Sigmoid colon (tissue), 7 donors: ENCODE results near the gene U2SURP. TPM values are rescaled to one million over a fixed set of nuclear protein-coding genes. Genes with fewer than 3 reads are reported as not detected.

Experiments
- DNase-seq: peaks from one replicate; pipeline ENCODE4 v3.0.0-alpha.2; 2019
- H3K27ac ChIP-seq, 4 donors: fragments of 200-600 bp; sonication (generic); one replicate each; pipeline ENCODE4 v1.5.1; 2016 to 2019; ENCODE audit warnings: mild to moderate bottlenecking in 1 of 4
- H3K27me3 ChIP-seq, 3 donors: fragments of 200-600 bp; sonication (generic); one replicate each; pipeline ENCODE4 v1.5.1; 2019; ENCODE audit warnings: mild to moderate bottlenecking in 1 of 3
- H3K36me3 ChIP-seq, 4 donors: fragments of 200-600 bp; sonication (generic); one replicate each; pipeline ENCODE4 v1.5.1; 2016 to 2019
- H3K4me1 ChIP-seq, 4 donors: fragments of 200-600 bp; sonication (generic); one replicate each; pipeline ENCODE4 v1.5.1; 2017 to 2019
- H3K4me3 ChIP-seq, 4 donors: fragments of 200-600 bp; sonication (generic); one replicate each; pipeline ENCODE4 v1.5.1; 2017 to 2019; ENCODE audit warnings: mild to moderate bottlenecking in 2 of 4, moderate library complexity in 1 of 4
- H3K9me3 ChIP-seq, 4 donors: fragments of 200-600 bp in 3 of 4; sonication (generic) in 3 of 4; one replicate each; pipeline versions ENCODE4 v1.5.1 to v1.6.1; 2013 to 2019
- EP300 ChIP-seq, 4 donors: sonication (generic); formaldehyde crosslinking; IDR thresholded peaks; one replicate each; pipeline ENCODE4 v1.6.1; 2017; ENCODE audit warnings: antibody characterized with exemption in 4 of 4
- POLR2A ChIP-seq, 2 donors: fragments of 450-650 bp; IDR thresholded peaks; one replicate each; pipeline ENCODE4 v1.6.1; 2016; ENCODE audit warnings: antibody characterized with exemption in 2 of 2, mild to moderate bottlenecking in 2 of 2, moderate library complexity in 2 of 2
- POLR2AphosphoS5 ChIP-seq, 4 donors: sonication (generic); formaldehyde crosslinking; IDR thresholded peaks; one replicate each; pipeline ENCODE4 v1.6.1; 2017; ENCODE audit warnings: antibody characterized with exemption in 4 of 4
- WGBS, 2 donors: extraction: QIAGEN DNeasy Blood & Tissue Kit; methylation state at CpG; one replicate each; pipeline ENCODE4 v1.1.7; 2013; 5-methylcytosine and 5-hydroxymethylcytosine counted together
- intact Hi-C: fragments of 100-400 bp; cut with DNase I; formaldehyde crosslinking; loops from one replicate; pipeline ENCODE4 v1.15.1; 2023
- polyA plus RNA-seq, 3 donors: library from polyadenylated mRNA; stranded (reverse); fragments of 200-250 nt; gene quantifications; one replicate each; pipeline ENCODE4 v1.2.3, GENCODE V29; 2013
- total RNA-seq, 4 donors: library from RNA; depleted of rRNA; stranded (reverse); fragments of >200 nt; gene quantifications; one replicate each; pipeline ENCODE4 v1.1.0, GENCODE V29; 2016
- TF ChIP-seq, protein P1 (sequence below), 4 experiments: fragments of 450-650 bp in 3 of 4; fragments of 200-600 bp in 1 of 4; IDR thresholded peaks; one replicate each; pipeline ENCODE4 v1.5.1; 2016 to 2019; ENCODE audit warnings: antibody characterized with exemption in 4 of 4, mild to moderate bottlenecking in 3 of 4, moderate library complexity in 2 of 4
- donor health status: healthy with polysubstance abuse.
- donor health status: Bipolar disorder and iron deficiency.
- donor health status: healthy.

The U2SURP gene
- total and polyA plus RNA-seq, 7 donors, result 11.4 to 79.8 (median 66.8) TPM

DNA sequence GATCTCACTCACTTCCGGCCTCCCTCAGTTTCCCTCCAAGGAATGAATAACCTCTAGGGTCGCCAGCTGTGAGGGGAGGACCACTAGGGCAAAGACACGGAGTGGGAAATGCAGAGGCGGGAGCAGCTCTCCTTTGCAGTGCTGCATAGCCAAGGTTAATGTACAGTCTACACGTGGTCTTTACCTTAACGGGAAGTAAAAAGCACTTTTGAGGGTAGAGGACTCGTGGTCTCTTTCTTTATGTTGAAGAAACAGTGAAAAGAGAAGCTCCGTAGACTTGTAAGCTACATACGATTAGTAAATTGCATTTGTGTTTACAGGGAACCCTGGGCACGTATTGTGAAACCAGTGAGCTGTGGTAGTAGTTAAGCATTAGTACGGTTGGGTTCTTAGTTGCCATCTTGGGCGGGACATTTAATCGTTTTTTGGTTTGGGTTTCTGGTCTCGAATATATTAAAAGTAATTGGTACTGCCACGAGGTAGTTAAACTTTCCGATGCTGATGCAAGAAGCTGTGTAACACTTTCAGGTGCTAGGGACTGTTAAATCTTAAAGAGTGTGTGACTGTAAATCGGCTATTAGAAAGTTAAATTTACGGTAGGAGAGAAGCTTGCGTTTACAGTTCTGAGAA, 828 bp downstream of the U2SURP start:
- Histone ChIP-seq H3K36me3 (no peaks in the 10 kb centered on the region), H3K27me3 (no peaks in the 10 kb centered on the region), H3K4me3 (peak overlapping the region; percentile 64 to 95 (median 94)), H3K27ac (peak overlapping the region; percentile 91 to 95 (median 92)), H3K4me1 (peaks cover 0 to 49% (median 36%) of the 10 kb centered on the region in 4 donors), H3K9me3 (no peaks in the 10 kb centered on the region)
- TF ChIP-seq, protein P1, sequence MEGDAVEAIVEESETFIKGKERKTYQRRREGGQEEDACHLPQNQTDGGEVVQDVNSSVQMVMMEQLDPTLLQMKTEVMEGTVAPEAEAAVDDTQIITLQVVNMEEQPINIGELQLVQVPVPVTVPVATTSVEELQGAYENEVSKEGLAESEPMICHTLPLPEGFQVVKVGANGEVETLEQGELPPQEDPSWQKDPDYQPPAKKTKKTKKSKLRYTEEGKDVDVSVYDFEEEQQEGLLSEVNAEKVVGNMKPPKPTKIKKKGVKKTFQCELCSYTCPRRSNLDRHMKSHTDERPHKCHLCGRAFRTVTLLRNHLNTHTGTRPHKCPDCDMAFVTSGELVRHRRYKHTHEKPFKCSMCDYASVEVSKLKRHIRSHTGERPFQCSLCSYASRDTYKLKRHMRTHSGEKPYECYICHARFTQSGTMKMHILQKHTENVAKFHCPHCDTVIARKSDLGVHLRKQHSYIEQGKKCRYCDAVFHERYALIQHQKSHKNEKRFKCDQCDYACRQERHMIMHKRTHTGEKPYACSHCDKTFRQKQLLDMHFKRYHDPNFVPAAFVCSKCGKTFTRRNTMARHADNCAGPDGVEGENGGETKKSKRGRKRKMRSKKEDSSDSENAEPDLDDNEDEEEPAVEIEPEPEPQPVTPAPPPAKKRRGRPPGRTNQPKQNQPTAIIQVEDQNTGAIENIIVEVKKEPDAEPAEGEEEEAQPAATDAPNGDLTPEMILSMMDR (IDR thresholded peaks at IDR 0.05), result no peak
- TF ChIP-seq POLR2A (IDR thresholded peaks at IDR 0.05) (no peak), EP300 (IDR thresholded peaks at IDR 0.05) (no peak)
- DNase-seq, result no peak
- intact Hi-C loops, result loop anchor here (5.0 kb wide), 4 partner anchors 280 to 970 kb away; partner anchors contain the start of genes ATR, DIPK2A, TRPC1 and XRN1
- WGBS, 2 donors, result 0% methylated on average over 19 of the region's 19 CpGs

DNA sequence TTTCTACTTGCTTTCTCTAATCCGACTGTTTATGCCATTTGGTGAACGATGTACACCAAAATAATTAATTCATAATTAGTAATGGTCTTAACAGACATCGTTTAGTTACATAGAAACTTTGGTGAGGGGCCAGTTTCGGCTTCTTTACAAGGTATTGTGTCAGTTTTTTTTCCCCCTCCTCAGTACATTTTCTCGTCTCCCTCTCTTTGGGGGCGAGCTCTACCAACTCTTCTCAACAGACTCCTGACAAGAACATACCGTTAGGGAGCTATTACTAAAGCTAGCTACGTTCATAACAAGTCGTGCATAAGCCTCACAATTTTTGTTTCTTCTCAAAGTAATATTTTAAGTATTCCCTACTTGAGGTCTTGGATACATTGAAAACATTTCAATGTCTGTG, 1.4 kb downstream of the U2SURP start:
- peaks cover 0 to 49% (median 36%) of the 10 kb centered on the region in 4 donors for H3K4me1 ChIP-seq
- H3K4me3 ChIP-seq, result peak overlapping the region; percentile 64 to 95 (median 94)
- H3K36me3 ChIP-seq, result no peaks in the 10 kb centered on the region
- DNase-seq, result no peak
- WGBS, 2 donors, result 2 to 5% methylated on average over 9 of the region's 9 CpGs
- intact Hi-C loops, result loop anchor here (5.0 kb wide), 4 partner anchors 280 to 970 kb away; partner anchors contain the start of genes ATR, DIPK2A, TRPC1 and XRN1
- no peaks in the 10 kb centered on the region for H3K27me3 ChIP-seq
- TF ChIP-seq, protein P1 (IDR thresholded peaks at IDR 0.05), result no peak
- peak overlapping the region in 2 of 4 donors; percentile 93 to 95 for H3K27ac ChIP-seq
- no peaks in the 10 kb centered on the region for H3K9me3 ChIP-seq

DNA sequence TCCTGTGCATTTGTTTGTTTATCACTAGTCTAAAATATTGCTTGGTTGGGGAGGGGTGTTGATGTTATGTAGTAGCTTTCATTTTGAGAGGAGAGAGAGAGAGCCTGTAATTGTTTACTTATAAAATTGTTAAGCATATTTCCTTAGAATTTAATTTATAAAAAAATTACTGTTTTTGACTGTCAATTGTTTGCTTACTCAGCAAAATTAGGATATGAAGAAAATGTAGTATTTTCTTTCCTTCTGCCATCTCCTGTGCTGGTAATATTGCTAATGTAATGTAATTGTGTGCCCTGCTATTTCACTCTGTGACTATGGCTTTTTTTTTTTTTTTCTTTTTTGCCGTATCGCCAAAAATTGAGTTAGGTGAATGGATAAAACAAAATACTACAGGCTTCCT, 3.5 kb downstream of the U2SURP start:
- intact Hi-C loops, result loop anchor here (5.0 kb wide), 4 partner anchors 283 to 967 kb away; partner anchors contain the start of genes ATR, DIPK2A, TRPC1 and XRN1
- WGBS, 2 donors, result 95 to 96% methylated on average over 2 of the region's 2 CpGs
- Histone ChIP-seq H3K4me3 (no peak overlapping the region), H3K4me1 (peaks cover 0 to 53% (median 36%) of the 10 kb centered on the region in 4 donors), H3K27me3 (no peaks in the 10 kb centered on the region), H3K27ac (no peak overlapping the region), H3K36me3 (no peaks in the 10 kb centered on the region), H3K9me3 (no peaks in the 10 kb centered on the region)
- no peak for TF ChIP-seq EP300 (IDR thresholded peaks at IDR 0.05)
- no peak for TF ChIP-seq POLR2A (IDR thresholded peaks at IDR 0.05)
- no peak for DNase-seq

DNA sequence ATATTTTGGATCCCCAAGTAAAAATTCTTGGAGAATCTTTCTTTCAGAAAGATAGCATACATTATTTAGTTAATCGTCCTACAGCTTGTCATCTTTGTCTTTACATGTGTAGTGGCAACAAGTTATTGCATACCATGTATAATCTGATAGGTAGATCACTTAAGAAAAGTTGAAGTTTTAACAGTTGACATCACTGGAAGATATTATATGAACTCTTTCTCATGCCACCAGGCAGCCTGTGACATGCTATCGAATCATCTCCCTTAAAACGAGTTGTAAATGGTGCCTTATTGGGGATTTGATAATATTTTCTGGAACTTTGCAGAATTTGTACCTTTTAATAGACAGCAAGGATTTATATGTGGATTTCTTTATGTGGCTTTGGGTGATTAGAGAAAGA, 8.7 kb downstream of the U2SURP start:
- no peak for DNase-seq
- TF ChIP-seq, protein P1 (IDR thresholded peaks at IDR 0.05), result no peak
- TF ChIP-seq POLR2A (IDR thresholded peaks at IDR 0.05) (no peak), POLR2AphosphoS5 (IDR thresholded peaks at IDR 0.05) (no peak), EP300 (IDR thresholded peaks at IDR 0.05) (no peak)
- Histone ChIP-seq H3K27me3 (no peaks in the 10 kb centered on the region), H3K27ac (no peak overlapping the region), H3K9me3 (no peaks in the 10 kb centered on the region), H3K4me3 (no peak overlapping the region), H3K36me3 (peaks cover 0 to 15% (median 2%) of the 10 kb centered on the region in 4 donors), H3K4me1 (peaks cover 0 to 26% (median 12%) of the 10 kb centered on the region in 4 donors)
- 79 to 82% methylated on average over 3 of the region's 3 CpGs for WGBS, 2 donors
- intact Hi-C loops, result no loop called here

DNA sequence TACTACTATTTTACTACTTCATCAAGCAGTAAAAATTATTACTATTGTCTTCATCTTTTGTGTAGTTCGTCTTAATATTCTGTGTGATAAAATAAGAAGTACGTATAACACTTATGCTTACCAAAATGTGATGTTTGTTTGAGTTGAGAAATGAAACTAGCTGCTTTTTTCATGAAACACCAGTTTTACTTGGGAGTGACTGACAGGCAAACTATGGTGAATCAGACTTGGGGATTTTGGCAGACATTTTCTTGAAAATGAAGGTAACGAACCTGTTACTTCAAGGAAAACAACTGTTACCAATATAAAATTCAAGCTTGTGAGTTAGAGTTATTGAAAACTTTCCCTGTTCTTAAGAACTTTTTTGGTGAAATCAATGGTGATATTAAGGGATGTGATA, 10.3 kb downstream of the U2SURP start:
- Histone ChIP-seq H3K27me3 (no peaks in the 10 kb centered on the region), H3K4me1 (peaks cover 0 to 18% (median 5%) of the 10 kb centered on the region in 4 donors), H3K27ac (no peak overlapping the region), H3K4me3 (no peak overlapping the region), H3K36me3 (peaks cover 0 to 24% (median 2%) of the 10 kb centered on the region in 4 donors), H3K9me3 (no peaks in the 10 kb centered on the region)
- intact Hi-C loops, result no loop called here
- no peak for DNase-seq
- 84 to 85% methylated on average over 3 of the region's 3 CpGs for WGBS, 2 donors
- TF ChIP-seq POLR2A (IDR thresholded peaks at IDR 0.05) (no peak), EP300 (IDR thresholded peaks at IDR 0.05) (no peak), POLR2AphosphoS5 (IDR thresholded peaks at IDR 0.05) (no peak)
- TF ChIP-seq, protein P1 (IDR thresholded peaks at IDR 0.05), result no peak
